ENCODE measurements around the gene FARP2. TPM values are rescaled to one million over a fixed set of nuclear protein-coding genes. Genes with fewer than 3 reads are reported as not detected.

FARP2 gene
- total RNA-seq, 4 donors from 2014 or later = 70.0 to 185 (median 95.5) TPM

GRCh38 chr2:241340631-241341163 is 15.4 kb upstream of the FARP2 start:
- H3K36me3 ChIP-seq = peaks cover 92% of the 10 kb centered on the region
- no peaks in the 10 kb centered on the region for H3K4me1 ChIP-seq
- no peak overlapping the region for H3K27ac ChIP-seq
- 69% methylated on average over 3 of the region's 3 CpGs for WGBS
- H3K4me3 ChIP-seq = no peak overlapping the region
- DNase-seq (ENCODE audit: low spot score in 2 of 2) = no peak
- no peak for TF ChIP-seq POLR2A (IDR thresholded peaks at IDR 0.05)
- no peak for TF ChIP-seq EP300 (IDR thresholded peaks at IDR 0.05)
- TF ChIP-seq POLR2AphosphoS5 (IDR thresholded peaks at IDR 0.05) = no peak
- TF ChIP-seq, protein P1, sequence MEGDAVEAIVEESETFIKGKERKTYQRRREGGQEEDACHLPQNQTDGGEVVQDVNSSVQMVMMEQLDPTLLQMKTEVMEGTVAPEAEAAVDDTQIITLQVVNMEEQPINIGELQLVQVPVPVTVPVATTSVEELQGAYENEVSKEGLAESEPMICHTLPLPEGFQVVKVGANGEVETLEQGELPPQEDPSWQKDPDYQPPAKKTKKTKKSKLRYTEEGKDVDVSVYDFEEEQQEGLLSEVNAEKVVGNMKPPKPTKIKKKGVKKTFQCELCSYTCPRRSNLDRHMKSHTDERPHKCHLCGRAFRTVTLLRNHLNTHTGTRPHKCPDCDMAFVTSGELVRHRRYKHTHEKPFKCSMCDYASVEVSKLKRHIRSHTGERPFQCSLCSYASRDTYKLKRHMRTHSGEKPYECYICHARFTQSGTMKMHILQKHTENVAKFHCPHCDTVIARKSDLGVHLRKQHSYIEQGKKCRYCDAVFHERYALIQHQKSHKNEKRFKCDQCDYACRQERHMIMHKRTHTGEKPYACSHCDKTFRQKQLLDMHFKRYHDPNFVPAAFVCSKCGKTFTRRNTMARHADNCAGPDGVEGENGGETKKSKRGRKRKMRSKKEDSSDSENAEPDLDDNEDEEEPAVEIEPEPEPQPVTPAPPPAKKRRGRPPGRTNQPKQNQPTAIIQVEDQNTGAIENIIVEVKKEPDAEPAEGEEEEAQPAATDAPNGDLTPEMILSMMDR (IDR thresholded peaks at IDR 0.05) = no peak
- no peaks in the 10 kb centered on the region for H3K27me3 ChIP-seq
- no peaks in the 10 kb centered on the region for H3K9me3 ChIP-seq

- Histone ChIP-seq H3K4me3 (no peak overlapping the region), H3K9me3 (no peaks in the 10 kb centered on the region), H3K4me1 (no peaks in the 10 kb centered on the region), H3K36me3 (peaks cover 99% of the 10 kb centered on the region), H3K27me3 (no peaks in the 10 kb centered on the region), H3K27ac (no peak overlapping the region)
- WGBS = 96% methylated on average over 9 of the region's 9 CpGs
- TF ChIP-seq, protein P1 (IDR thresholded peaks at IDR 0.05) = no peak
- TF ChIP-seq POLR2AphosphoS5 (IDR thresholded peaks at IDR 0.05) = no peak
- no peak for TF ChIP-seq POLR2A (IDR thresholded peaks at IDR 0.05)
- TF ChIP-seq EP300 (IDR thresholded peaks at IDR 0.05) = no peak
- DNase-seq (ENCODE audit: low spot score in 2 of 2) = no peak
Observed at GRCh38 chr2:241344925-241345651, 11.0 kb upstream of the FARP2 start.

- no peak overlapping the region for H3K27ac ChIP-seq
- DNase-seq (ENCODE audit: low spot score in 2 of 2) = no peak
Observed at GRCh38 chr2:241349941-241350340, 6.1 kb upstream of the FARP2 start.

GRCh38 chr2:241350530-241350877 is 5.6 kb upstream of the FARP2 start:
- H3K36me3 ChIP-seq = peaks cover 81% of the 10 kb centered on the region
- no peak for TF ChIP-seq POLR2A (IDR thresholded peaks at IDR 0.05)
- no peak for TF ChIP-seq POLR2AphosphoS5 (IDR thresholded peaks at IDR 0.05)
- H3K27me3 ChIP-seq = no peaks in the 10 kb centered on the region
- peaks cover 9% of the 10 kb centered on the region for H3K4me1 ChIP-seq
- 86% methylated on average over 2 of the region's 2 CpGs for WGBS
- no peaks in the 10 kb centered on the region for H3K9me3 ChIP-seq
- no peak overlapping the region for H3K27ac ChIP-seq
- no peak overlapping the region for H3K4me3 ChIP-seq
- no peak for DNase-seq (ENCODE audit: low spot score in 2 of 2)

More at GRCh38 chr2:241349941-241350340, 6.1 kb upstream of the FARP2 start:
- TF ChIP-seq POLR2AphosphoS5 (IDR thresholded peaks at IDR 0.05) = no peak
- TF ChIP-seq, protein P1 (IDR thresholded peaks at IDR 0.05) = no peak
- no peak for TF ChIP-seq POLR2A (IDR thresholded peaks at IDR 0.05)
- no peak for TF ChIP-seq EP300 (IDR thresholded peaks at IDR 0.05)
- 89% methylated on average over 8 of the region's 8 CpGs for WGBS
- Histone ChIP-seq H3K4me1 (peaks cover 5% of the 10 kb centered on the region), H3K9me3 (no peaks in the 10 kb centered on the region), H3K27me3 (no peaks in the 10 kb centered on the region), H3K36me3 (peaks cover 87% of the 10 kb centered on the region), H3K4me3 (no peak overlapping the region)

- peaks cover 9% of the 10 kb centered on the region for H3K4me1 ChIP-seq
- 80% methylated on average over 9 of the region's 9 CpGs for WGBS
- no peak overlapping the region for H3K4me3 ChIP-seq
- no peaks in the 10 kb centered on the region for H3K27me3 ChIP-seq
- H3K9me3 ChIP-seq = no peaks in the 10 kb centered on the region
- TF ChIP-seq, protein P1 (IDR thresholded peaks at IDR 0.05) = no peak
- no peak for TF ChIP-seq POLR2AphosphoS5 (IDR thresholded peaks at IDR 0.05)
- TF ChIP-seq POLR2A (IDR thresholded peaks at IDR 0.05) = no peak
- TF ChIP-seq EP300 (IDR thresholded peaks at IDR 0.05) = no peak
- no peak for DNase-seq (ENCODE audit: low spot score in 2 of 2)
- H3K36me3 ChIP-seq = peaks cover 76% of the 10 kb centered on the region
- no peak overlapping the region for H3K27ac ChIP-seq
Observed at GRCh38 chr2:241350878-241351639, 5.0 kb upstream of the FARP2 start.
